Measurements from ENCODE around the gene OR10H2.
"Not testable (repeated sequence)": the region's sequence is repeated elsewhere in the genome, so short reads cannot be mapped to it uniquely, and the experiment has no call there.

OR10H2 gene

DNA sequence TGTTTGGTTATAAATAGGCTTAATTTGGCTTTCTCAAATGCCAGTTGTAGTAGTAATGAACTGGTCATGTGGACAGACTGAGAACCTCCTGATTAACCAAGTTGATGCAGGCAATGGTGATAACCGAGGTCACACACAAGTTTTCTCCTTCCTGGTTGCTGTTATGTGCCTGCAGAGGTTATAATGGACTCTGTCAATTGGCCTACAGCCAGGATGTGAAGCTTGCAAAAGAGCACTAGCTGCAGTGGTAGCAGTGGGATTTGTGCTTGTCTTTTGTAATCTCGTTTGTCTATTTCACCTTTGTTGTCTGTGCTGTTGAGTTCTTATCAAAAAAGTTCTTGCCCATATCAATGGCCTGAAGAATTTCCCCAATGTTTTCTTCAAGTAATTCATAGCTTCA is 30.6 kb downstream of the OR10H2 start:
- Histone ChIP-seq H3K36me3 (replicated peaks; ENCODE audit: low read depth, low read length) (no peaks in the 10 kb centered on the region), H4K20me1 (ENCODE audit: insufficient read depth, low read length) (no peaks in the 10 kb centered on the region), H3K4me2 (ENCODE audit: low read length) (no peak overlapping the region), H3K27ac (ENCODE audit: low read length) (no peak overlapping the region), H3K9me3 (ENCODE audit: insufficient read depth, low read length) (no peaks in the 10 kb centered on the region), H2AFZ (ENCODE audit: low read depth, low read length) (no peak overlapping the region), H3K27me3 (ENCODE audit: low read depth, low read length) (no peaks in the 10 kb centered on the region), H3K79me2 (ENCODE audit: low read length) (no peaks in the 10 kb centered on the region), H3K4me1 (ENCODE audit: low read length) (no peaks in the 10 kb centered on the region), H3K9ac (ENCODE audit: low read length) (no peak overlapping the region), H3K4me3 (ENCODE audit: low read length) (no peak overlapping the region)
- TF ChIP-seq, protein P1, sequence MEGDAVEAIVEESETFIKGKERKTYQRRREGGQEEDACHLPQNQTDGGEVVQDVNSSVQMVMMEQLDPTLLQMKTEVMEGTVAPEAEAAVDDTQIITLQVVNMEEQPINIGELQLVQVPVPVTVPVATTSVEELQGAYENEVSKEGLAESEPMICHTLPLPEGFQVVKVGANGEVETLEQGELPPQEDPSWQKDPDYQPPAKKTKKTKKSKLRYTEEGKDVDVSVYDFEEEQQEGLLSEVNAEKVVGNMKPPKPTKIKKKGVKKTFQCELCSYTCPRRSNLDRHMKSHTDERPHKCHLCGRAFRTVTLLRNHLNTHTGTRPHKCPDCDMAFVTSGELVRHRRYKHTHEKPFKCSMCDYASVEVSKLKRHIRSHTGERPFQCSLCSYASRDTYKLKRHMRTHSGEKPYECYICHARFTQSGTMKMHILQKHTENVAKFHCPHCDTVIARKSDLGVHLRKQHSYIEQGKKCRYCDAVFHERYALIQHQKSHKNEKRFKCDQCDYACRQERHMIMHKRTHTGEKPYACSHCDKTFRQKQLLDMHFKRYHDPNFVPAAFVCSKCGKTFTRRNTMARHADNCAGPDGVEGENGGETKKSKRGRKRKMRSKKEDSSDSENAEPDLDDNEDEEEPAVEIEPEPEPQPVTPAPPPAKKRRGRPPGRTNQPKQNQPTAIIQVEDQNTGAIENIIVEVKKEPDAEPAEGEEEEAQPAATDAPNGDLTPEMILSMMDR (IDR thresholded peaks at IDR 0.05; ENCODE audit: low read depth, low read length): no peak
- no peak for TF ChIP-seq EZH2phosphoT487 (IDR thresholded peaks at IDR 0.05; ENCODE audit: low read depth)

DNA sequence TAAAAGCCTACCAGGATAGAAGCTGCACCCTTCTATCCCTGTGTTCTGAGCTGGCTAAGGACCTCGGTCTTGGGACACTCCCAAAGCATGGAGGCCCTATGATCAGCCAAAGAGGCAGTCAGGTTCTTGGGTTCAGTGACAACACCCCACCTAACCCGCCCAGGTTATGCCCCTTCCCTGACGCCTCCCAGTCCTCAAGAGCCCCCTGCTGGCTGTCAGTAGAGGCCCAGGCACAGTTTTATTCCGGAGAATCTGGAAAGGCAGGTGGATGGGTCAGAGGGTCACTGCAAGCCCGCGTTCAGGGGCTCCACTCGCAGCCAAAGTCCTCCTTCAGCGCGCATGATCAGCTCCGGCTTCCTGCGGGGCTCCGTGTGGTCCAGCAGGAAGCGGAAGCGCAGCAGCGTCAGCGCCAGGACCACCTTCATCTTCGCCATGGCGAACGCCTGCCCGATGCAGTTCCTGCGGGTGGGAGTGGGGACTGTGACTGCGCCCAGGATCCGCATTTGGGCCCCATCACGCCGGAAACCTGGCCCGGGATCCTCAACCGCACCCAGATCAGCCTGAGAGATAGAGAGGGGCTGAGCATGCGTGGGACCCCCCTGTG is 32.2 kb downstream of the OR10H2 start:
- no peaks in the 10 kb centered on the region for H3K36me3 ChIP-seq (replicated peaks; ENCODE audit: low read depth, low read length)
- H3K4me2 ChIP-seq (ENCODE audit: low read length): no peak overlapping the region
- H3K9ac ChIP-seq (ENCODE audit: low read length): no peak overlapping the region
- no peak overlapping the region for H2AFZ ChIP-seq (ENCODE audit: low read depth, low read length)
- H3K27ac ChIP-seq (ENCODE audit: low read length): no peak overlapping the region
- TF ChIP-seq, protein P1 (IDR thresholded peaks at IDR 0.05; ENCODE audit: low read depth, low read length): no peak
- no peak for TF ChIP-seq EZH2phosphoT487 (IDR thresholded peaks at IDR 0.05; ENCODE audit: low read depth)
- no peak overlapping the region for H3K4me3 ChIP-seq (ENCODE audit: low read length)
- H3K79me2 ChIP-seq (ENCODE audit: low read length): no peaks in the 10 kb centered on the region
- no peaks in the 10 kb centered on the region for H3K27me3 ChIP-seq (ENCODE audit: low read depth, low read length)
- no peaks in the 10 kb centered on the region for H3K9me3 ChIP-seq (ENCODE audit: insufficient read depth, low read length)
- no peaks in the 10 kb centered on the region for H3K4me1 ChIP-seq (ENCODE audit: low read length)
- H4K20me1 ChIP-seq (ENCODE audit: insufficient read depth, low read length): no peaks in the 10 kb centered on the region

DNA sequence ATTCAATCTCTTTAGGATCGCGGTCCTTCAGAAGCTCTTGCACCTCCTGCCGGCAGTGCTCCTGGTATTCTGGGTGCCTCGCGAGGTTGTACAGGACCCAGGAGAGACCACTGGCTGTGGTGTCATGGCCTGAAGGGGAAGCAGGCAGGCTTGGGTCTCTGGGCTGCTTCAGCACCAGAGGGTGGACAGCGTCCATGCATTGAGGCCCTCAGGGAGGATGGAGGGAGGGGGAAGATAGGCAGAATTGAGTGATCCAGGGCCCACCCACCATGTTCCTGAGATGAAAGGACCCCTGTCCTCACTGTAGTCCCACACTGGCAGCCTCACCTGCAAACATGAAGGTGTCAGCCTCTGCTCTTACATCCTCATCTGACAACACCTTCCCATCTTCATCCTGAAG is 41.8 kb downstream of the OR10H2 start:
- no peaks in the 10 kb centered on the region for H3K4me1 ChIP-seq (ENCODE audit: low read length)
- no peak overlapping the region for H2AFZ ChIP-seq (ENCODE audit: low read depth, low read length)
- TF ChIP-seq EZH2phosphoT487 (IDR thresholded peaks at IDR 0.05; ENCODE audit: low read depth): no peak
- TF ChIP-seq, protein P1 (IDR thresholded peaks at IDR 0.05; ENCODE audit: low read depth, low read length): no peak
- H3K4me3 ChIP-seq (ENCODE audit: low read length): no peak overlapping the region
- no peaks in the 10 kb centered on the region for H3K9me3 ChIP-seq (ENCODE audit: insufficient read depth, low read length)
- H3K36me3 ChIP-seq (replicated peaks; ENCODE audit: low read depth, low read length): no peaks in the 10 kb centered on the region
- no peaks in the 10 kb centered on the region for H4K20me1 ChIP-seq (ENCODE audit: insufficient read depth, low read length)
- no peak overlapping the region for H3K4me2 ChIP-seq (ENCODE audit: low read length)
- no peak overlapping the region for H3K27ac ChIP-seq (ENCODE audit: low read length)
- no peak overlapping the region for H3K9ac ChIP-seq (ENCODE audit: low read length)
- no peaks in the 10 kb centered on the region for H3K27me3 ChIP-seq (ENCODE audit: low read depth, low read length)
- H3K79me2 ChIP-seq (ENCODE audit: low read length): no peaks in the 10 kb centered on the region

DNA sequence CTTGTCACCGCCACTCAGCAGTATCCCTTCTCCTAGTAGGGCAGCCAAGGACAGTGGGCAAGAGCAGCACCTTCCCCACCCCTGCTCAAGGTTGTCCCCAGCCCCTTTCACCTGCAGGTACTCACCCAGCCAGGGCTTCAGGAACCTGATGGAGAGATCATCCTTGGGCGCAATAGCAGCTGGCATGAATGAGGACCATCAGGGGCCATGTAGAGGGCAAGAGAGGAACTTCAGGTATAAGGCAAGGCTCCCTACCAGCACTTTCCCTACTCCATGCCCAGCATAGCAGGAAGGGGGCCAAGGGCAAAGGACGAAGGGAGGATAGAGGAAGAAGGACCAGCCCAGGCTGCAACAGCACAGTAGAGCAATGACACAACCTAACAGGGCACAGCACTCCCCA is 46.3 kb downstream of the OR10H2 start:
- not testable (repeated sequence) for H3K27me3 ChIP-seq (ENCODE audit: low read depth, low read length); H3K4me2 ChIP-seq (ENCODE audit: low read length); H3K9ac ChIP-seq (ENCODE audit: low read length); H3K36me3 ChIP-seq (replicated peaks; ENCODE audit: low read depth, low read length); H3K79me2 ChIP-seq (ENCODE audit: low read length); H2AFZ ChIP-seq (ENCODE audit: low read depth, low read length); H3K4me3 ChIP-seq (ENCODE audit: low read length); H3K9me3 ChIP-seq (ENCODE audit: insufficient read depth, low read length); H4K20me1 ChIP-seq (ENCODE audit: insufficient read depth, low read length); H3K27ac ChIP-seq (ENCODE audit: low read length); H3K4me1 ChIP-seq (ENCODE audit: low read length)

DNA sequence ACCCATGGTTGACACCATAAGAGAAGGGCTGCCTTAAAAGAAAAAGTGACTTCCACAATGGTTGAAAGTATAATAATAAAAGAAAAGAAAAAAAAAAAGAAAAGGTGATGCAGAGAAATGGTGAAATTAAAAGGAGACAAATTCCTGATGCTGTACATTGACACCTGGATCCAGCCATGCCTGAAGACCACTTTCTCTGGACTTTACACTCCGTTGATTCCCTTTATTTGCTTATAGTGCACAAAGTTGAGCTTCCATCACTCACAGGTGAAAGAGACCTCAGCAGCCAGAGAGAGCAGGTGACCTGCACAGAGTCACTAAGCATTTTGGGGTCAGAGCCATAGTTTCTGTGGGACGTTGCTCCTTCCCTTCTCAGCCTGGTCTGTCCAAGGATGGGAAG is 47.4 kb downstream of the OR10H2 start:
- Histone ChIP-seq H3K4me1 (ENCODE audit: low read length) (no peaks in the 10 kb centered on the region), H3K79me2 (ENCODE audit: low read length) (no peaks in the 10 kb centered on the region), H3K27ac (ENCODE audit: low read length) (no peak overlapping the region), H4K20me1 (ENCODE audit: insufficient read depth, low read length) (no peaks in the 10 kb centered on the region), H3K36me3 (replicated peaks; ENCODE audit: low read depth, low read length) (no peaks in the 10 kb centered on the region), H2AFZ (ENCODE audit: low read depth, low read length) (no peak overlapping the region), H3K27me3 (ENCODE audit: low read depth, low read length) (no peaks in the 10 kb centered on the region), H3K9me3 (ENCODE audit: insufficient read depth, low read length) (no peaks in the 10 kb centered on the region), H3K9ac (ENCODE audit: low read length) (no peak overlapping the region), H3K4me3 (ENCODE audit: low read length) (no peak overlapping the region), H3K4me2 (ENCODE audit: low read length) (no peak overlapping the region)
- TF ChIP-seq EZH2phosphoT487 (IDR thresholded peaks at IDR 0.05; ENCODE audit: low read depth): no peak
- TF ChIP-seq, protein P1 (IDR thresholded peaks at IDR 0.05; ENCODE audit: low read depth, low read length): no peak
